ENCODE measurements around the gene P4HA2.
A peak's percentile ranks its signal among the peaks of the same experiment; 100 is the strongest.

Gene P4HA2

DNA sequence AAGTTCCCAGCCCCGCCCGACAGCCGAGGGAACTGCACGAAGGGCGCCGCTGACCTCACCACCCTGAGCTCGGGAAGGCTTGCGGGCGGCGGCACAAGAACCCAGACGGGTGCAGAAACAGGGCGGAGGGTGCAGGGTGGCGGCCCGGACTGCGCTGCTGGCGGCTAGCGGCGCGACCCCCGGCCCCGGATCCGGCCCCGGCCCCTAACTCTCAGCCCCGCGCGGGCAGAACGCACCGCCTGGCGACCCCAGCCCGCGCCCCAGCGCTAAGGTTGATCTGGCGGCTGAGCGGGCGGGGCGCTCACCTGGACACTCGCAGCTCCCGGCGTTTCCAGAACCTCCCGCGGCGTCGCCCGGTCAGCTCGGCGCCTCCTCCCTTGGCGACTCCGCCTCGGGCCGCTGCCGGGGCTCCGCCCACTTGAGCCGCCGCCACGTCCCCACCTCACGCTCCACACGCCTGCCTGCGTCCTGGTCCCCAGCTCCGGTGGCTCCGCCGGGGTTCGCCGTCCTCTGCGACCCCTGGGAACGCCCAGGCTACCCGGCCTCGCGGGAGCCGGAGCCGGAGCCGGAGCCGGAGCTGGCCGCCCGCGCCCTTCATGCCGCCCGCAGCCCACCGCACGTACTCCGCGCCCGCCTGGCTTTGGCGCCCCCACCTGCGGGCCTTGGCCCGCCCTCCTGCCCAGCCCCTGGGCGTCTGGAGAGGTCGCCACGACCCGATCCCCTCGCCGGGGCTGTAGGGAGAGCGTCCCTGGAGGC lies at the start of gene P4HA2:
Gene P4HA2 (minus strand): TSS at position 369 of the 756 bp plus-strand sequence. CDS start 9,227 bp downstream, outside the sequence.
- peak; percentile 61 for DNase-seq

DNA sequence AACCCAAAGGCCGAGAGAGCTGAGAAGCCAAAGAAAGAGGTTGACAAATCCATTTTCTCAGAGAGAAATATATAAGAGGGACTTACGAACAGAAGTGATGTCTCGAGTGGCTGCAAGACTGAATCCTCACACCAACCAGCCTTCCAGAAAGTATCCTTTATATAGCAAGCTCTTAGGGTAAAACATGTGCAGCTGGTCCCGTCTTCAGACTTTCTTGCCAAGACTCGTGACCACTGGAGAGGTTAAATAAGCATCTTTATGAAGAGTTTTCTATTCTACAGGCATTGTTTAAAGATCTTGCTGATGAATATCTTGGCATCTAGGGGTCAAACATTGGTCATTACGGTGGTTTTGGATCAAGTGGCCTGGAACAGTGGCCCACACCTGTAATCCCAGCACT lies 49.6 kb upstream of the P4HA2 start:
- DNase-seq, result no peak

DNA sequence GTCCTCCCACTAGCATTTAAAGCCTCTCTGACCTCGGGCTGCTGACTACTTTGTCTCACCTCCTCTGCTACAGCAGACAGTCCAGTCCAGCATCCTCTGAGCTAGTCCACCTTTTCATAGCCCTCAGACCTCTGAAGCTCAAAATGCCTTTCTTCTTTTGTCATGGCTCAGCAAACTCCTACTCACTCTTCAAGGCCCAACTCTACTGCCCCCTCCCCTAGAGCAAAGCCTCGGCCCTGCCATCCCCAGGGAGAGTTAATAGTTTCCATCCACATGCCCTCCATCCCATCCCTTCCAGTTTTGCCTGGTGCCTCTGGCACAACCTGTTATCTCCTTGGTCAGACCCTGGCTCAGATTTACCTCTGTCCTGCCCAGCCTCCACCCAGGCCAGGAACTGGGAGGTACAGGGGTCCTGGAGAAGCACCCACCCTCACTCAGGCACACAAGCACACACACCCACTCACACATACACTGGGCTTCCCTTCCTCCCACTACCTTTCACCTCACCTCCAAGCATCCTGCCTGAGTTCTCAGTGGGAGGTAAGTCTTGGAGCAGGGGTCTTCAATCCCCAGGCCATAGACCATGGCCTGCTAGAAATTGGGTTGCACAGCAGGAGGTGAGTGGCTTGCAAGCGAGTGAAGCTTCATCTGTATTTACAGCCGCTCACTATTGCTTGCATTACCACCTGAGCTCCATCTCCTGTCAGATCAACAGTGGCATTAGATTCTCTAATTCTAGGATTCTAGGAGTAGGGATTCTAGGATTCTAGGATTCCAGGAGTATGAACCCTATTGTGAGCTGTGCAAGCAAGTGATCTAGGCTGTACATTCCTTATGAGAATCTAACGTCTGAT lies 47.9 kb upstream of the P4HA2 start:
- no peak for DNase-seq

DNA sequence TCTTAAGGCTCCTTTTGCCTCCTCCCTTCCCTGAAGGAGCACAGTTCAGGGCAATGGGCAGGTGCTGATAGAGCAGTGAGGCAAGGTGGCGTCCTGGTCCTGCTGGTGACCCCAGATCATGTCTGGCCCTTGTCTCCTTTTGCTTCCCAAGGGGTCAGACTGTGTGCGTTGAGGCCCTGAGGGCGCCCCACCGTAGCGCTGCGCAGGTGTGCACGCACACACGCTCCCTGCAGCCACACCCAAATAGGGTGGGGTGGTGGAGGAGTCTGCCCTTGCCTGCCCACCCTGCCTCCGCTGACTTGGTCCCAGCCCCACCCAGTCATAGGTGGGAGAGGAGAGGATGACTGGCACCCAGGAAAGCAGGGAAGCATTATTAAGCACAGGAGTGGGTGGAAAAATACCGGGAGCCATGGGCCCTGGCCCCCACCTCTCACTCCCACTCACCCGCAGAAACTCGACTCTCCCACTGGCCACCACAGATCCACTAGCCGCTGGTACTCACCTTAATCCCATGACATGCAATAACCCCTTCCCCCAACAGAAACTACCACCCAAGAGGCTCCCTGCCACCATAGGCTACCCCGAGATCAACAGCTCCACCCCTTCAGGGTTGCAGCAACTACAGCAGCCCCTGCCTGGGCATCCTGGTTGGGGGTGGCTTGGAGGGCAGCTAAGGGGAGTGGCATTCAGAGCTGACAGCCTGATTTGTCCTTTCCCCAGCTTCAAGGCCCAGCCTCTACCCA lies 46.6 kb upstream of the P4HA2 start:
- no peak for DNase-seq

DNA sequence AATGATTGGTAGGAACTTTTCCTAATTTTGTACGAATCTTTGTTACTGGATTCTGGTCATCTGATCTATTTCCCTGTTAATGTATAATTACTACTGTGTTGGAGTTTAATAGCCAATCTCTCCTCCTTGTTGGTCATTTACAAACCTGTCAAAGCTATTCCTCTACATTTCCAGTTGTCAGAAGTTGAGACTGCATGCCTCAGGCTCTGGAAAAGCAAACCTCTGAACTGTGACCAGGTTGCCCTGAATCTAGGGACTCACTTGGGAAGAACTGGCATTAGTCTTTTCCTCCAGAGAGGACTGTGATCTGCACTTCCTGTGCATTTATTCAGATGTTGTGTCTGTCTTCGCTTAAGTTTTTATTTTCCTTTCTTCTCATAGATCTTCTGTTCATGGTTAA lies 46.0 kb upstream of the P4HA2 start:
- no peak for DNase-seq

DNA sequence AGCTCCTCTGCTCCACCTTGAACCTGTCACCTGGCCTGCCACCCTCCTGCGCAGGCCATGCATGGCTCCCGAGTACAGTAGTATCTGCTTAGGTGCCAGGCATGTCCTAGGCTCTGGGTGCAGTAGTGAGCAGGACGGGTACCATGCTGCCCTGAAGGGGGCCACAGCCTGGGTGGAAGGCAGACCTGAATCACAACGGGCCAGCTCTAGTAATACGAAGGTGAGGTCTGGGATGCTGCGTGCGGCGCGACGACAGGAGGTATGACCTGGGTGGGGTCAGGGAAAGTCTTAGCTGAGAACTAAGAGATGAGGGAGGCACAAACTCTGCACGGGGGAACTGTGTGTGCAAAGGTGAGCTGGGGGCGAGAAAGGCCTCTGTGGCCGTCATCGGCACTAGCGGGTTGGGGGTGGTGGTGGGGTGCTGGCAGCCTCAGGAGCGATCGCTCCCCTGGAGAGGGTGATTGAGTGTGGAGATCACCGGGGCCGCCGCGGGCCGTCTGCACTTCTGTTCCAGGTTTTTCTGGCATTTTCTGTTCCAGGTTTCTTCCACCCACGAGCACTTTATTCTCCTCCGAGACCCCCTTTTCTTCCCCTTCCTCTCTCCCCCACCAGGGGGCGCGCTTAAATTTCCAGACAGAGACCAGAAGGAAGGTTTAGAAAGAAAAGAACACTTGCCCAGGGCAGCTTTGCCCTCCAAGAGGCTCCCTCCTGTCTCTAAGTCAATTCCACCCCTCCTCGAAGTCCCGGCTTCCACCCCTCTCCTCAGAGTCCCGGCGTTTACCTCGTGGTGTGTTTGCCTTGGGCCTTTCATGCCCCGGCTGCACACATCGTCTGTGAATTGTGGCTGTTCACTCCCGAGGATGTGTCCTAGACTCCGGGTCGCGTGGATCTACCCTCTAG lies 44.9 kb upstream of the P4HA2 start:
- peak; percentile 47 for DNase-seq

DNA sequence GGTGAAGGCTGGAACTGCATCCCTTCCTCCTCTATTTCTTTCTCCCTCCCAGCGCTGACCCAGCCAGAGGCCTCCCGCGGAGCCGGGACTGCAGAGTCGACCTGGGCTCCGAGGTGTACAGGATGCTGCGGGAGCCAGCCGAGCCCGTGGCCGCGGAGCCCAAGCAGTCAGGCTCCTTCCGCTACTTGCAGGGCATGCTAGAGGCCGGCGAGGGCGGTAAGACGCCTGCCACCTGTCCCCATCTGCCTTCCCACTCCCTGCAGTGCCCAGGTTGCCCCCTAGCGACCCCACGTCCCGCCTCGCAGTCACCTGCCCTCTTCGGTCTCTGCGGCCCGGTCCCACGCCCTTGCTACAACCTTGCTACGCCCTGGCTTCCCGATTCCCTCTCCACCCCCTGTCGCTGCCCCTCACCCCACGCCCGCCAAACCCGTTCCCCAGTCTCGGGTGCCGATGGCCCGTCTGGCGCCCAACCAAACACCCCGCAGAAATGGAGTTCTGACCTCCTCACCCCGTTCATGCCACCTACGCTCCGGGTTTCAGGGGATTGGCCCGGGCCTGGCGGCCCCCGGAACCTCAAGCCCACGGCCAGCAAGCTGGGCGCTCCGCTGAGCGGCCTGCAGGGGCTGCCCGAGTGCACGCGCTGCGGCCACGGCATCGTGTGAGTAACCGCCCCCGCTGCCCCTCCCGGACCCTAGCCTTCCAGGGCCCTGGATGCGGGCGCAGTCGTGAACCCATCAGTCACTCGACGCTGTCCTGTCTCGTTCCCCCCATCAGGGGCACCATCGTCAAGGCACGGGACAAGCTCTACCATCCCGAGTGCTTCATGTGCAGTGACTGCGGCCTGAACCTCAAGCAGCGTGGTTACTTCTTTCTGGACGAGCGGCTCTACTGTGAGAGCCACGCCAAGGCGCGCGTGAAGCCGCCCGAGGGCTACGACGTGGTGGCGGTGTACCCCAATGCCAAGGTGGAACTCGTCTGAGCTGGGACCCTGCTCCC lies 43.9 kb upstream of the P4HA2 start:
- DNase-seq, result no peak

DNA sequence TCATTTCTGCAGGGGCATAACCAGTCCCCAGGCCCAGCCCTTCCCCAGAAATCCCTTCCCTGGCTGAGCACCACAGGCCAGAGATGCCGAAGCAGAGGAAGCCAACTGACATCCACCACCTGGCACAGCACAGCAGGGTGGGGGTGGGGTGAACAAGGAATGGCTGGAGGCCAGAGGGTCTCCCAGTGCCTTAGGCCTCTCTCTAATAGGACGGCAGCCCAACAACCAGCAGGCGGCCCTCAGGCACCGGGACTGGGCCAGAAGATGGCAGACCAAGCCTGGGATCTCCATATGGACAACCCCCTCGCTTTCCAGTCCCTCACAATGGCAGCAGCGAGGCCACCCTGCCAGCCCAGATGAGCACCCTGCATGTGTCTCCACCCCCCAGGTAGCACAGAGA lies 43.1 kb upstream of the P4HA2 start:
- DNase-seq, result no peak

DNA sequence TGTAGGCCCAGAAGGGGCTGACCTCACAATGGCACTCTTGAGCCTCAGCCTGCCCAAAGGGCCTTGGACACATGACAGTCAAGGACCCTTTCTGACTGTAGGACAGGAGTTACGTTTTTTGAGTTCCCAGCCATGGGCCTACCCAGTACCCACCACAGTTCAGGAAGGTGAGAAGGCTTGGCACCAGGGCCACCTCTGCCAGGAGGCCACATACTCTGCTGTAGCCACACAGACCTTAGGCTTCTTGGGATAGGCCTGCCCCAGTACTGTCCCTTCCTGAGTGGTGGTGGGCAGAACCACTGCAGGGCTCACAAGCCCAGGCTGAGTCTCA lies 42.6 kb upstream of the P4HA2 start:
- DNase-seq, result no peak

DNA sequence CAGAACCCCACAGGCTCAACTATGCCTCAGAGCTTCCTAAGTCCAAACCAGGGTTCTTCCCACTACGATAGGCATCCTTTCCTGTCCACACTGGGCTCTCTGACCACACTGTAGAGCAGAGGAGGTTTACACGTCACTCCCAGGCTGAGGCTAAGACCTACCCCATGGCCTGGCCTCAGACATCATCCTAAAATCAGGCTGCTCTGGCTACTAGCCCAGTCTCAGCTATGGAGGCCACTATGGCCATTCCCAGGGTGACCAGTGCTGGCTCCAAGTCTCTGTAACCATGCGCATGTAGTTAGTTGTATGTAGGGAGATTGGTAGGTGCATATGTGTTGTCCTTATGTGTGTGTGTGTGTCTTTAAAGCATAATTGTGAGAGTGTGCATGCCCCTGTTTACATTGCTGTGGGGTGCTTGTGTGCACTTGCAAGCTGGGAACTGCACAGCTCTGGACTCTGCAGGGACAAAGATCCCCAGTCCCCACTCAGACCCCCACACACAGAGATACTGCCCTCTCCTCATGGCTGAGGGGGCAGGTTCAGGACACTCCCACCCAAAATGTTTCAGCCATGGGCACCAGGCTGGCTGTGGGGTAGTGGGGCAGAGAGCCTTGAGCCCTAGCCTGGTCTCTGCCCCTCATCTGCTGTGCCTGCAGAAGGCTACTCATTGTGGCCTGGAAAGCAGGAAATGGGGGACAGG lies 42.1 kb upstream of the P4HA2 start:
- DNase-seq, result no peak

DNA sequence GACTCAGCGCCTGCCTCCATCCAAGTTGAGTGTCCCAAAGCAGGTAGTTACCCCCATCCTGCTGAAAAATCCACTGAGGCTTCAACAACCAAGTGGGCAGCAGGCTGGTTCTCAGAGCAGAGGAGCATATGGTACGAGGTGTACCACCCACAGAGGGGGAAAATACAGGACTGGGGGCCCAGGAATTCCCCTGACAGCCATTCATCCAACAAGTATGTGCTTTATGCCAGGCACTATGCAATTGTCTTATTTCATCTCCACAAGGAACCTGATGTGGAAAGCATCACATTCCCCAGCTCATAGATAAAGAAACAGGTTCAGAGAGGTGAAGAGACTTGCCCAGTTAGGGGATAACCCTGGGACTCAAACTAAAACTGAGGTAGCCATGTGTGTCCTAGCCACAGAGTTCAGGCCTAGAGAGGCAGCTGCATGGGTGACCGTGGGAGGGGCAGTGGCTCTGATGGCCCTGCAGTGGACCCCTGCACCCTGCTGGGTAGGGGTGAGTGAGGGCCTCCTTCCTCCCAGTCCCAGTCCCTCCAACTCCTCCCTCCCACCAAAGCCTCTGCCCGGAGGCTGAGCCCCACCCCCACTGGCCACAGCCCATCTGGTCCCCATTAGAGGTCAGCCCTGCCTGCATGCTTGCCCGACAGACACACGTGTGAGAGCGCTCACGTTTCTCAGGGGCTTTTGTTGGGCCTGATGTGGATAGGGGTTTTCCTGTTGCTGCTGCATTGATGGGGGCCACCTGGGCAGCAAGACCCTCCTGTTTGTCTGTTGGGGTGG lies 41.3 kb upstream of the P4HA2 start:
- DNase-seq, result no peak

DNA sequence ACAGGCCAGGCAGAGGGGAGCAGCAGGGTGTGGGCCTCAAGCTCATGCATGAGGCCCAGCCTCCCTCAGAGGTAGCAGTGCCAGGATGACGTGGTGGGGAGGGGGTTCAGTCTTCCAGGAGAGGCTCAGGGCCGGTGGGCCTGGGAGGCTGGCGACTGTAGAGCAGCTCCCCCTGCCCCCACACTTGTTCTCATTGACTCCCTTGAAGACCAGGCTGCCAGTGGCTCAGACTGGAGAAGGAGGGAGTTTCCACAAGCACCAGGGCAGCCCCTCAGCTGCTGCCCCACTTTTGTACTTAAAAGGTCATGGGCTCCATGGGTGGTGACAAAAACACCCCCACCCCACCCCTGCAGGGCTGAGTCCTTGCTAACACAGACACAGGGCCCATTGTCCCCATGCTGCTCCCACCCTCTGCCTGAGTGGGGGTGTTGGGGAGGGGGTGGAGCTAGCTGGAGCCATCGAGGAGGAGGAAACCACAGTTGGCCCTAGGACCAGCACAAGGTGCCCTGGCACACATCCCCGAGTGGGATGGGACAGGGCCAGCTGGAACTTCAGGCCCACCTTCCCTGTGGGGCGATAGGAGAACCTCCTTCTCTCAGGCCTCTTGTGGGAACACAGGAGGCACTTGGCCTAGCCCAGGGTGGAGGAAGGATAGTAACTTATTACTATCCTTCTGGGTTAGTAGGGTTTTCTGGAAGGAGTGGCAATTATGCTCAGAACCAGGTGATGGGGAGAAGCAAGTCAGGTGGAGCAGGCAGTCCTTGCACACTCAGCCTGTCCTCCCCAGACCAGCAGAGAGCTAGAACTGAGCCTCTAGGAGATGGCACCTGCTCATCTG lies 40.5 kb upstream of the P4HA2 start:
- no peak for DNase-seq

DNA sequence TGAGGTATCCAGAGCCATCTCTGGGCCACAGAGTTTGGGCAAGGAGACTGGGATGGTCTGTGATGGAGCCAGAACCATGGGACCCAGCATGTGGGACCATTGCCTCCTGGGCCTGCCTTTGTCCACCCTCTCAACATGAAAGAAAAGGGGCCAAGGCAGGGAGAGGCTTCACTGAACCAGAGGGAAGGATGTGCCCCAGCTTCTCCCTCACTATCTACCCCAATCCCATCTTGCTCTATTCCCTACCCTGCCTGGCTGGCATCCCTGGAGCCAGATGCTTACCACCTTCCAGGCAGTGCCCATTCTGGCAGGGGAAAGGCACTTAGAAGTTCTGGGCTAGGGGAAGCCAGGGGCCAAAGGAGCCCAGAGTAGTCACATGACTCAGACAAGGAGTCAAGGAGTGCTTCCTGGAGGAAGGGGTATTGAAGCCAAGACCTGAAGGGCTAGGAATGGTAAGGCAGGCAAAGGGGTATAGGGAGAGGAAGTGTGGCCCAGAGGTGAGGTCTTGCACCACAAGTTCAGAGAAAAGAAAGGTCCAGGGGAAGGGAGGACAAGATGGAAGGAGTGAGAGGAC lies 39.6 kb upstream of the P4HA2 start:
- DNase-seq, result no peak

DNA sequence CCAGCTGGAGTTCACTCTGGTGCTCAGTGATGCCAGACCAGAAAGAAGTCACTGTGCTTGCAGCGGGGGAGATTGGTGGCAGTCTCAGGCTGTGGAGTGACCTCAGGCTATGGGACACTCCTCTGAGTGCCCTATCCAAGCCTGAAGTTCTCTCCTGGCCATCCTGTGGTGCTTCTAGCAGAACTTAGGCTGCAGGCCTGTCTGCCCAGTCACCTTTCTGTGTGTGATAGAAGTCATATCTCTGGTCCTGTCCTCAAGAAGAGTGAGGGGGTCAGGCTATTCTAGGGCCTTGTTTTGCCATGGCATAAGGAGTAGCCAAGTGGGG lies 39.1 kb upstream of the P4HA2 start:
- DNase-seq, result no peak

DNA sequence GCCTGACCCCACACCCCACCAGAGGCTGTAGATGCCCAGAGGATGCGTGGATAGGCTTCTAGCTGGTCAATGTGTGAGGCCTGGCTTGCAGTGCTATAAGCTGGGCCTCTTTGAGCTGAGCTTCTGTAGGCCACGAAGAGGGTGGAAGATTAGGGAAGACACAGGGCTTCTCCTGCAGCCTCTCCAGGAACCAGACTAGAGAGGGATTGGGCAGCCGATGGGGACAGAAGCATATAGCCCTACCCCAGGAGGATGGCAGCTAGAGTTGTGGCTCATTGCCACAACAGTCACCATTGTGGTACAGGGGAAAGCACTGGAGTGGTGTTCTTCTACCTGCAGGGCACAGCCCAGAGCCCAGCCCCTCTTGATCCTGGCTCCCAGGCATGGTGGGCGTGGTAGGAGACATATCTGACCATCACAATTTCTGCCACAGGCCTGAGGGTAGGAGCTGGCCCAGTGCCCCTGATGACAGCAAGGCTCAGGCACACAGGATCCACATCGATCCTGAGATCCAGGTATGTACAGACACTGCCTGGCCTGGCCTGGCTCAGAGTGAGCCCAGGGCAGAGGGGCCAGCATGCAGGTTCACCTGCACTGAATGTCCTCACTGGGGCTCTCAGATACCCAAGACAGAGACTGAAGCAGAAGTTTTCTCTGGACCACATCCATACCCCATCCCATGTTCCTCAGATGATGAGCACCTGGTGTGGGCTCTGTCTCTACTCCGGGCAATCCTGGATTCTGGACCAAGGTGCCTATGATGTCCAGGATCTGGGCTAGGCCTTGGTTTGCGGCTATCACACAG lies 38.6 kb upstream of the P4HA2 start:
- no peak for DNase-seq

DNA sequence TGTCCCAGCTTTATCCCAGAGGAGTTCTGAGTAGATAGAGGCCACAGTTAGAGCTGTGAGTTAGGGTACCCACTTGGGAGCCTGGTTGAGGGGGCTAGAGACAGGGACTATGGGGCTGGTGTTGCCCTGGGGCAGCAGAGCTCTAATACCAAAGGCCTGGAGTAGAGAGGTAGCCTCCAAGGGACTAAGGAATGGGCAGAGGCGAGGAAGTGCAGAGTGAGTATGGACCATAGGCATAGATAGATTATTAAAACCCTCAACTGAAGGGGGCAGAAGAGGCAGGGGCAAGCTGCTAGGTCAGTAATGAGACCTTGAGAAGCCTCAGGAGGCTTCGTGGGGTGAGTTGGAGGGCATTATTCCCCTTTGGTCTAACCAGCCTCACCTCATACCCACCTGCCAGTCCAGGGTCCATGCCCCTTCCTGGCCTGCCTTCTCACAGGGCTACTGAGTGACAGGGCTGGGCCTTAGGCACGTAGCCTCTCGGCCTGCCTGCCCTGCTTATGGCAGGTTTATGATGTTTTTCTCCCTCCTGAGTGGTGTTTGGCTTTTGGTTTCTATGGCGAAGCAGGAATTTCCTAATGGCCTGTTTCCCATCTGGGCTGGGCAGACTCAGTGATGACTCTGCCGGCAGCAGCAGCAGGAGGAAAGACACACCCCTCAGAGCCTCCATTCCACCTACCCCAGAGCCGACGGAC lies 37.8 kb upstream of the P4HA2 start:
- no peak for DNase-seq
